MV-4-11 (cell line): ENCODE results near the gene PEX5.

Experiments
- DNase-seq: peaks from one replicate; lab custom pipeline; 2025; lab: John Stamatoyannopoulos, UW

The PEX5 gene

DNA sequence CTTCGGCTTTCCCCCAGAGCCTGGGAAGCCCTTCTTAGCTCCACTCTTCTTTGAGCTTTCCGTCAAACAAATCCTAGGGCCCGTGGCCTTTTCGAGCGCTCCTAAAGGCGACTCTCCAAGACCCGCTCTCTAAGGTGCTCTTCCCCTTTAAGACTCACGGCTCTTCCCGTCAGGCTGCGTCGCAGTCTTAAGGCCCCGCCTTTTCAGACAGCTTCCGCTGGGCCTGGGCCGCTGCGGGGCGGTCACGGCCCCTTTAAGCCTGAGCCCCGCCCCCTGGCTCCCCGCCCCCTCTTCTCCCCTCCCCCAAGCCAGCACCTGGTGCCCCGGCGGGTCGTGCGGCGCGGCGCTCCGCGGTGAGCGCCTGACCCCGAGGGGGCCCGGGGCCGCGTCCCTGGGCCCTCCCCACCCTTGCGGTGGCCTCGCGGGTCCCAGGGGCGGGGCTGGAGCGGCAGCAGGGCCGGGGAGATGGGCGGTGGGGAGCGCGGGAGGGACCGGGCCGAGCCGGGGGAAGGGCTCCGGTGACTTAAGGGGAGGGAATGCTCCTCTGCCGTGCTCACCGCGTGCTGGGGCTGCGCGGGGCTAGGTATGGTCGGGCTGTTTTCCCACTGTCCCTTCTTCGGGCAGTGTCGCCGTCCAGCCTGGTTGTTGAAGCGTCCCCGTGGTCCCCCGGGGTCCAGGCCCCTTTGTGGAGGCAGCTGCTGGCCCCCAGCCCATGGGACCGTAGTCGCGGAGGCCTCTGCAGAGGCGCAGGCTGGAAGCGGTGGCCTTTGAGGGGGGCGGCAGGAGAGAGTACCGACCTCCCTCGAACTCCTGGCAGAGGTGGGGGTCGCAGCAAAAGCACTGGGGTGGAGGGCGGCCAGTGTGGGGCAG, at the start of gene PEX5:
Gene PEX5, plus strand, starts transcription at position 289 of the 870 bp plus-strand sequence. CDS start 692 bp downstream, outside the sequence.
- DNase-seq, result peak; percentile 91

DNA sequence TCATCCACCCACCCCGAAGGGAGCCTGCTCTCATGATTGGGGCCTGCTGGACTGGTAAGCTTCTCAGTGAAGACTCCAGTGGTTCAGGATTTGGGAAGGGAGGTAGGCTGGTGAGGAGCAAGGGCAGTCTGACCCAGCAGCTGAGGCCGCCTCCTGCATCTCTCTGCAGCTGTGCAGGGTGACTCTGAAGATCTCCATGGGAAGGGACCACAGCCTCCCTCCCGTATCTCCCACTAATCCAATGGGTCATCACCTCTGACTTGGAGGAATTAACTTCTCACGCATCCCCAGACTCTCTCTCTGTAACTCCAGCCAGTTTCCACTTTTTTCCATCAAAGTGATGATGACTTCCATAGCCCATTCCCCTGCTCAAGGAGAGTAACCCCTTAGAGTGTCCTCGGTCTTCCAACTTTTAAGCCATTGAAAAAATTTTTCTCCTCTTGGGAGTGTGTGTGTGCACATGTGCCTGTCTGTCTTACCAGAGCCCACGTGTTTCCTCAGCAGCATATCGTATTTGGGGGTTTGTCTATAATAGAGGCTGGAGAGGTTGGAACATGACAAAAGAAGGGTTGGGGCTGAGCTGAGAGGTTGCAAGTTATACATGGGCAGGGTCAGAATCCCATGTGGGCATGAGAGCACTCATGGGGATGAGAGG, 48.0 kb upstream of the PEX5 start:
- DNase-seq, result no peak

DNA sequence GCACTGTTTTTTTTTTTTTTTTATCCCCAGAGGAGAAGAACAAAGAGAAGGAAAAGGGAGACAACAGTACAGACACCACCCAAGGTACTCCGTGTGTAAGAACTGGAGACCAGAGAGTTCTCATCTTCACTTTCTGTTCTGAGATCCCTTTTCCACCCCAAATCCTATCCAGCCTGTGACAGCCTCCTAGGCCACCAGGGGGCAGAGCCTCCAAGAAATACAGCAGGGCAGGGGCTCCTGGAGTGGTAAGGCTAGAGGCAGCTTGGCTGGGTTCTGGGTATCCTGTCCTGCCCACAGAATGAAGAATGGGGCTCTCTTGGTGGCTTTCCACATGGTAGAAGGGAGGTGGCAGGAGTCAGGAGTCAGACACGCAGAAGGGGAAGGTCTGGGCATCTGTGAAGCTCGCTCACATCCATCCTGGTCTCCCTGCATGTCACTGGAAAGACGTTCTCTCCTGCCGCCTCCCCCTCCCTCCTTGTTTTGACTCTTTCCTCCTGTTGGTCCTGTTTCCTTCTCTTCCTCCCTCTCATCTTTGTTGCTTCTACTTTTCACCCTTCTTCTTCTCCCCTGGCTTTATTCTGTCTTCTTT, 47.3 kb upstream of the PEX5 start:
- DNase-seq, result peak; percentile 60

DNA sequence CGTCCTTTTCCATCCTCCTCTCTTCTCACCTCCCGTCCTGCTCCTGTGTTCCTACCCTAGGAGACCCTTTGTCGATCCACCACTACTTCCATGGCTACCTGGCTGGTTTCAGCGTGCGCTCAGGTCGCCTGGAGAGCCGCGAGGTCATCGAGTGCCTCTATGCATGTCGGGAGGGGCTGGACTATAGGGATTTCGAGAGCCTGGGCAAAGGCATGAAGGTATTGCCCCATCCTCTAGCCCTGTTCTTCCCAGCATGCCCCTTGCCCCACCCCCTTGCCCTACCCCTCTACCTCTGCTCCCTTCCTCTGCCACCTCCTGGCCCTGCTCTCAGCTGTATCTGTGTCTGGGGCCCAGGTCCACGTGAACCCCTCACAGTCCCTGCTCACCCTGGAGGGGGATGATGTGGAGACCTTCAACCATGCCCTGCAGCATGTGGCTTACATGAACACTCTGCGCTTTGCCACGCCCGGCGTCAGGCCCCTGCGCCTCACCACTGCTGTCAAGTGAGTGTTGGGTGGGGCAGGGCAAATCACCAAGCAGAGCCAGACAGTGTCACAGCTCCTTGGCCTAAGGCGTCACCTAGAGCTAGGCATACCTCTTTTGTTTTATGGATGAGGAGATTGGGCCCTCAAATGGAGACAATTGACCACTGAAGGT, 46.5 kb upstream of the PEX5 start:
- DNase-seq, result no peak

DNA sequence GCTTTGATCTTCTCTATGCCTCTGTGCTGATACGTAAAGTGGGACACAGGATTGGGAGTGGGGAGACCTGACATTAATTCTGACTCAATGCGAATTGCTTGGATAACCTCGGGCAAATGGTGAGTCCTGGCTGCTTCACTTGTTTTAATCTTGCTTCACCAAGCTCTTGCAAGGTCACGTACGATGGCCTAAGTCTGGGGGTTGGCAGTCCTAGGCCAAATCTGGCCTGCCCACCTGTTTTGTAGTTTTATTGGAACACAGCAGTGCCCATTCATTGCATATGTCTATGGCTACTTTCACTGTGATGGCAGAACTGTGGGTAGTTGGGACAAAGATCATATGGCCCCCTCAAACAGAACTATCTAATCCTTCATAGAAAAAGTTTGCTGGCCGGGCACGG, 45.9 kb upstream of the PEX5 start:
- no peak for DNase-seq

DNA sequence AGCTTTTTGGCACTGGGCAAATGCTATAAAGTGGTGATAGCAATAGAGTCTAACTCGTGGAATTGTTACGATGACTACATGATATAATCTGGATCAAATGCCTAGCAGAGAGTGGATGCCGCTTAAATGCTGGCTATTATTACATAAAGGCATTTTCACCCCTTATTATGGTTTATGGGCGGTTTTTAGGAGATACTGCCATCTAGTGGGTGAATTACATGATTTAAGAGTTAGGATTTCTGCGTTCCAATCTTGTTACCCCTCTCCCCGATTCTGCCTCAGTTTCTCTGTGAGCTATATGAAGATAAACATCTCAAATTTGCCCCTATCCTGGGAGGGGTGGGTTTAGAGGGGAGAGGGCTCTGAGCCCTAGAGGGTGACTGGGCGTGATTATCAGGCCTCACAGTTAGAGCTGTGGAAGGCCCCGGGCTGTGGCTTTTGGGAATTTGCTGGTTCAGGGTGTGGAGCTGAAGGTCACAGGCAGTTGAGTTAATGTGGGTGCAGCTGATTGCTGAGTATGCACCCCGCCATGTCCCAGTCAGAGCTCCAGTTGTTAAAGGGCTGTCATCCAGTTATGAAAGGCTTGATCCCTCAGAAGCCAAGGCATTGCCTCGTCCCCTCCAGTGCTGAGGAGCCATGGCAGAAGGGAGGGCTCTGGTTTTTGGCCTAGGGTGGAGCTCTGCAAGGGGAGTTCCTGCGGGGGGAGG, 44.9 kb upstream of the PEX5 start:
- peak; percentile 2 for DNase-seq

DNA sequence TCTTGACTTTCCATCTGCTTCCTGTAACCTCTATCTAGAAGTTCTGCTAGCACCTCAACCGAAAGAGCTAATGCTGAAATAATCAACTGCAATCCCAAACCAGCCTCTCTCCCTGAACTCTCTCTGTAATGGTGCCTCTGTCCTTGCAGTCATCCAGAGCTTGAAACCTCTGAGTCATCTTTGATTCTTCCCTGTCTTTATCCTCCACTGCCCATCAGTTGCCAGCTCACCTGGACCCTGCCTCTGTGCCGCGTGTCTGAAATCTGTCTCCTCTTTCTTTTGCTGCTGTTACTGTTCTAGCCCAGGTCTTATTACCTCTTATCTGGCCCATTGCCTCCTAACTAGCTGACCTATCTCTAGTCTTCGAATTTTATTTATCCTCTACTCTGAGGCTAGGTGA, 43.8 kb upstream of the PEX5 start:
- DNase-seq, result no peak

DNA sequence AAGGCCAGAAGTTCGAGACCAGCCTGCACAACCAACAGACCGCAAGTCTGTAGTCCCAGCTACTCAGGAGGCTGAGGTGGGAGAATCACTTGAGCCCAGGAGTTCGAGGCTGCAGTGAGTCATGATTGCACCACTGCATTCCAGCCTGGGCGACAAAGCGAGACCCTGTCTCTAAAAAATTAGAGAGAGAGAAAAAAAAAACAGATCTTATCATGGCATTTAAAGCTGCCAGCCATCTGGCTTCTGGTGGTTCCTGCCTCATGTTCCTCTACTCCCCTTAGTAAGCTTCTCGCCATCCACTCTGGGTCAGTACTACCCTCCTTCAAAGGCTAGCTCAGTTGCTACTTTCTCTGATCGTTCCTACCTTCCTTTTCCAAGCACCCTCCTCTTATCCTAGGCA, 43.3 kb upstream of the PEX5 start:
- DNase-seq, result no peak

DNA sequence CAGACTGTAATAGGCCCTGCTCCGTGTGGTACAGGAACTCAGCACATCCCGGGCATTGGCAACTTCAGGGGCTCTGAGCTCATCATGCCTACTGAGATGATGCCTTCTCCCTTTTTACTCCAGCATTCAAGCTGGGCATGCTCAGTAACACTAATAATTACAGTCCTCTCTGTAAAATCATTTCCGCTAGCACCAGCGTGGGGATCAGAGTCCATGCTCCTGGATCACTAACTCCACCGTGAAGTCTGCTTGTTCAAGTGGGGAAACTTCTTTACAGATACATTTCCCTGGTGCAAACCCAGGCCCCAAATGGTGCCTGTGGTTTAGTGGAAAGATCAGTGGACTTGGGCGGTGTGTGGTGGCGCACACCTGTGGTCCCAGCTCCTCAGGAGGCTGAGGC, 42.6 kb upstream of the PEX5 start:
- DNase-seq, result no peak

DNA sequence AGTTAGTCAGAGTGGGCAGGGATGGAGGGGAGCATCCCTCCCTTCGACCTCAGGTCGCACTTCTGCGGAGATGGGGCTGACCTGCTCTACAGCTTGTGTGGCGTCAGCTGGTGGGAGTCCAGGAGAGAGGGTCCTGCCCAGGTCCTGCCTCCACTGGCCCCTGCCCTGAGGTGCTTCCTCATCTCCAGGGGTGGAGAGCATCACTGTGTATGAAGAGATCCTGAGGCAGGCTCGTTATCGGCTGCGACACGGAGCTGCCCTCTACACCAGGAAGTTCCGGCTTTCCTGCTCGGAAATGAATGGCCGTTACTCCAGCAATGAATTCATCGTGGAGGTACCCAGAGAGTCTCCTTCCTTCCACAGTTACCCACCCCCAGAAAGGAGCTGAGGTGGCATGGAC, 39.1 kb upstream of the PEX5 start:
- DNase-seq, result no peak

DNA sequence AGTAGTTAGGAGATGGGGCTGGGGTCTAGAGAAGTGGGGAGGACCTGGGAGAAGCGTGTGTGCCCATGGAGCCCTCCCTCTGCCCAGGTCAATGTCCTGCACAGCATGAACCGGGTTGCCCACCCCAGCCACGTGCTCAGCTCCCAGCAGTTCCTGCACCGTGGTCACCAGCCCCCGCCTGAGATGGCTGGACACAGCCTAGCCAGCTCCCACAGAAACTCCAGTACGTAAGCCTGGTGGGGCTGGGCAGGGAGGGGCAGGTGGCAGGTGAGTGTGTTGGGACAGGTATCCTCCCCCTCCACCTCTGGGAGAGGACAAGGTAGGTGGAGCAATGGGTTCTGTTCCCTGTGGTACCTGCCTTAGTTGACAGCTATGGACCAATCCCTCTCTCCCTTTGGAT, 38.6 kb upstream of the PEX5 start:
- DNase-seq, result no peak

DNA sequence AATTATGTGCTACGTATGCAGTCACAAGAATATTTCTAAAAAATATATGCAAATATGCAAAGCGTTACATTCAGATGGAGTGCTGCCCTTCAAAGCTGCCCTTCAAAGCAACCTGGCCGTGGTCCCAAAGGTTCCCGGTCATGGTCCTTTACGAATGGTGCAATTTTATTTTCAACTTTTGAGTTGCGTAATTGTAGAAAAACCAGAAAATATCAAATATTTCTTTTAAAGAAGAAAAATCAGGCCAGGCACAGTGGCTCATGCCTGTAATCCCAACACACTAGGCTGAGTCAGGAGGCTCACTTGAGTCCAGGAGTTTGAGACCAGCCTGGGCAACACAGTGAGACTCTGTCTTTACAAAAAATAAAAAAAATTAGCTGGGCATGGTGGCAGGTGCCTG, 38.0 kb upstream of the PEX5 start:
- DNase-seq, result no peak

DNA sequence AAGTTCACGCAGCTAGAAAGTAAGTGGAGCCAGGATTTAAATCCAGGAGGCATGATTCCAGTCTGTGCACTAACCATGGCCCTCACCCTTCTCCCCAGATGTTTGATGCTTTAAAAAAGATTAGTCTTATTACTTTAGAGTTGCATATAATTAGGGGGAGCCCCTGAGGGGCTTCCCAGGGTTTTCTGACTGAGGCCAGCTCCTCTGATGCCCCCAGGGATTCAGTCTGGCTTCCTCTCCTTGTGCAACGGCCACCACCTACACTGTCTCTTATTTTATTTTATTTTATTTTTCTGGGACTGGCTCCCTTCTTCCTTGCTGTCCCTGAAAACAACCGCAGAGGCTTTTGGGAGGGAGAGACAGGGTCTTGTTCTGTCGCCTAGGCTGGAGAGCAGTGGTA, 36.7 kb upstream of the PEX5 start:
- DNase-seq, result no peak

DNA sequence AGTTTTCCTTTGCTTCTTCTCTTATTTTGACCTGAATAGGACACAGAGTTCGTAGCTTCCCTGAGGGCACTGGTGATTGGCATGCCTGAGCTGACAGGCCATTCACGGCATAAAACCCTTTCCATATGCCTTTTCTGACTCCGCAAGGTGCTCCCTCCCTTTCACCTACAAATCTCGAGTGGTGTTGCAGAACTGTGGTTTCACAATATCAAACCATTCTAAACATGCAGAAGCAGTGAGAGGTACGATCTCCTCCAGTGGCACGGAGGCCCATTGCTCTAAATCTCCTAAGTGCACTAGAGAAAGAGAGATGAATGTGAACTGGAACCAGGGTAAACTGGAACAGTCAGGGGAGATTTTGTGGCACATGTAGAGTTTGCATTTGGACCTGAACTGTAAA, 35.4 kb upstream of the PEX5 start:
- DNase-seq, result no peak

DNA sequence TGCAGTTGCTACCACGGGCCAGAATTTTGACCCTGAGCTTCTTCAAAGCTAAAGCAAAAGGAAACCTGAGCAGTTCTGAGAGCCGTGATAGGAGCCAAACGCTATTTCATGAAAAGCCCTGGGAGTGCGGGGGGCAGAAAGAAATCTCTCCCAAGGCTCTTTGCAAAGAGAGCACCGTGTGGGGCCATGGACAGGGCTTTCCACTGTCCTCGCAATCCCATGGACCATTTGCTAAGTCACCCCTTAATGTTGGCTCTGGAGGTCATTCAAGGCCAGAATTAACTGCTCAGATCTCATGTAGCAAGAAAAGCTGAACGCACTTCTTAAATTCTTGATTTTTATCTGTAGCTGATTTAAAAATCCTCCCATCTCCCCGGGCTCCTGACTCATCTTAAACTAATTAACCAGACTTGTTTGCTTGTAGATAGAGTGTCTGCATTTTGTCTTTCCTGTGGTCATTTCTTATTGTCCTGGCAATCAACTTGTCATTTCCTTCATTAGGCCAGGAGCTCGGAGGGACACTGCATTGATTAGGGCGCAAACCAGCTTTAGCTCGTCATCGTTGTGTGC, 34.5 kb upstream of the PEX5 start:
- DNase-seq, result no peak

DNA sequence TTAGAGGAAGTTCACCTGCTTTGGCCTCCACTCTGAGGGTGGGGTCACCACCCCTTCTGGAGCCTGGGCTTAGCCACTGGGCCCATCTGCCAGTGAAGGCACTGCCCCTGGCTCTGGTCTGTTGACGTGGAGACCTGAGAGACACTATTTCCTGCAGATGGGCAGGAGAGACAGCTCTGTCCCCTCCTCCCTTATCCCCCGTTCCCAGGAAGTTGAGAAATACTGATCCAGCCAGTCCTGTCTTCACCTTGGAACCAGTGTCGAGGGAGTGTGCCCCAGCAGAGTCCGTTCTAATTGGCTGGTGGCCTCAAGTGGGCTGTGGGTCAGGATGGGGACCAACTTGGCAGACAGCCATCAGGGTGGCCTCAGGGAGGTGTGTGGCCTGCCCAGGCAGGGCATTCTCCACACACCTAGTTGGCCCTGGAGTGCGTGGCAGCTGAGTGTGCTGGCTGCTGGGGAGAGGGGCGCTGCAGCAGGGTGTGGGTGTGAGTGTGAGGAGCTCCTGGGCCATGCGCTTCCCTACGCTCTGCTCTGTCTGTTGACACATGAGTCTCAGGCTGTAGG, 33.9 kb upstream of the PEX5 start:
- no peak for DNase-seq

DNA sequence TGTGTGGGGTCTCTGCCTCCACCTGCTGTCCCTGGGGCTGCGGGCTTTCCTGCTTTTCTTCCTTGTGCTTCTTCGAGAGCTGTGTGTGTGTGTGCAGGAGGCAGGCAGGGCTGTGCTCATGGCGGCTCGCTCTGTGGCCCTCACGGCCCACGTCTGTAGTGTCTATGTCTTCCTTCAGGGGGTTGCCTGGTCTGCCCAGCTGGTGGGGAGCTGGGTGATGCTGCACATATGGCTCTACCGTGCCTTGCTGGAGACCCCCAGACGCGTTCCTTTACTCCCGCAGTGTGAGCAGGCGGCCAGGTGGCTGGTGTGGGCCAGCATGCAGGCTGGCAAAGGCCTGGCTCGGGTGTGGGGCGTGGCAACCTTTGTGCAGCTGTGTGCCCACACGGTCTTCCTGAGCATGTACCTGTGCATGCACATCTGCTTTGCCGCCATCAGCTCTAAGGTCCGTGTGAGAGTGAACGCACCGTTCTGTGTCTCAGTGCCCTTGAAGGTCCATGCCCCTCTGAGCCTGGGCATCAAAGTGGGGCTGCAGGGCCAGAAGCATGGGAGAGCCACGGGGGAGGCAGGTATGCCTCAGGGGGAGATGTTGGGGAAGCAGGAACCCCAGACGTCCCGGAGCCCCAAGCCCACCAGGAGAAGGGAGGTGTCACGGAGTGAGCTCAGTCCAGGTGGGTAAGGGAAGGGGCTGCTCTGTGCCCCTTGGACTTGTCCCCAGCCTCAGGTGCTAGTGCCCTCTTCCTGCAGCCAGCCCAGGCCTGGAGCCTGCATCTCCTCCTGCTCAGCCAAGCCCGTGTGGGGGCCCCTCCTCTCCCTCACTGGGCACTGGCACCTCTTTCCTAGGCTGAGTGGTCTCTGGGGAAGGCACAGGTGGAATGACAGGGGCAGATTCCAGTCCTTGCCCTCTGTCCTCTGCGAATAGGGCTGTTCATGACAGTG, 33.0 kb upstream of the PEX5 start:
- DNase-seq, result no peak

DNA sequence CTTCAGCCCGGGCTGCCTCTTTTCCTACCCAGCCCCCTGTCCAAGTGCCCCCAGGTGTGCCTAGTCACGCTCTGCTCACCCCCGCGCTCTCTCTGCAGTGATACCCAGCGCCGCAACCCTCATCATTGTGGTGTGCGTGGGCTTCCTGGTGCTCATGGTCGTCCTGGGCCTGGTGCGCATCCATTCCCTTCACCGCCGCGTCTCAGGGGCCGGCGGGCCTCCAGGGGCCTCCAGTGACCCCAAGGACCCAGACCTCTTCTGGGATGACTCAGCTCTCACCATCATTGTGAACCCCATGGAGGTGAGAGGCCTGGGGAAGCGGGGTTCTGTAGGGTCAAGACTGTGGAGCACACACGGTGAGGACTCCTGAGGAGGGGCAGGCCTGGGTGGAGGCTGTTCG, 32.1 kb upstream of the PEX5 start:
- no peak for DNase-seq

DNA sequence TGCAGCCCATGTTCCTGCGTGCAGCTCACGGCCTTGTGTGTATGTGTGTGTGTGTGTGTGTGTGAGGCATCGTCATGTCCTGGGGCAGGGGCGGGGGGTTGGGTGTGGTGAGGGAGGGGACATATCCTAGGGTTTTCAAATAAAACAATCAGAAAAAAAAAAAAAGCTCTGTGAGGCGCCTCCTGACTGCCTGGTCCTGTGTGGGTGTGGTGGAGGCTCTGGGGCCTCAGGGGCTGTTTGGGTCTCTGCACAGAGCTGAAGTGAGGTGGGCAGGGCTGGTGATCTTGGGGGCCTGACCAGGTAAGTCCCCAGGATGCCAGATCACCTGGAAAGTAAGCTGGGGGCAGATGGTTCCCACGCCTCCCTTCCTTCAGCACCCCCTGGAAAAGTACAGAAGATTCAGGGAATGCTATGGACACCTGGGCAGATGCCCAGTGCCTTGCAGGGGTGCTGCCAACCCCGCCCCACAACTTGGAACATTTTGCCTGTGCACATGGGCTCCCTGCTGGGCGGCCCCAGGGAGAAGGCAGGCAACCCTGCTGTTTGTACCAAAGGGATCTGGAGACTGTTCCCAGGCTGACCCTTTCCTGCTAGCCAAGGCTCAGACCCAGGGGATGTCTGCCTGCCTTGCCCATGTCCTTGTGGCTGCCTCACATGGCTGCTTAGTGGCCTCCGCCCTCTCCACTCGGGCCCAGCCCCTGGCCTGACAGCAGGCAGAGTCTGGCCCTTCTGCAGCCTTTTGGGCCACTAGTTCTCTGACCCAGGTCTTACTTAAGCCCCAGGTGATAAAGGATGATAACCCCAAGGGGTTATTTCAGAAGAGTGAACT, 30.5 kb upstream of the PEX5 start:
- DNase-seq, result no peak
